ENCODE measurements around the gene MAP7.

The MAP7 gene

GRCh38 chr6:136466777-136467176 is 83.4 kb downstream of the MAP7 start:
- TF ChIP-seq, protein P1, sequence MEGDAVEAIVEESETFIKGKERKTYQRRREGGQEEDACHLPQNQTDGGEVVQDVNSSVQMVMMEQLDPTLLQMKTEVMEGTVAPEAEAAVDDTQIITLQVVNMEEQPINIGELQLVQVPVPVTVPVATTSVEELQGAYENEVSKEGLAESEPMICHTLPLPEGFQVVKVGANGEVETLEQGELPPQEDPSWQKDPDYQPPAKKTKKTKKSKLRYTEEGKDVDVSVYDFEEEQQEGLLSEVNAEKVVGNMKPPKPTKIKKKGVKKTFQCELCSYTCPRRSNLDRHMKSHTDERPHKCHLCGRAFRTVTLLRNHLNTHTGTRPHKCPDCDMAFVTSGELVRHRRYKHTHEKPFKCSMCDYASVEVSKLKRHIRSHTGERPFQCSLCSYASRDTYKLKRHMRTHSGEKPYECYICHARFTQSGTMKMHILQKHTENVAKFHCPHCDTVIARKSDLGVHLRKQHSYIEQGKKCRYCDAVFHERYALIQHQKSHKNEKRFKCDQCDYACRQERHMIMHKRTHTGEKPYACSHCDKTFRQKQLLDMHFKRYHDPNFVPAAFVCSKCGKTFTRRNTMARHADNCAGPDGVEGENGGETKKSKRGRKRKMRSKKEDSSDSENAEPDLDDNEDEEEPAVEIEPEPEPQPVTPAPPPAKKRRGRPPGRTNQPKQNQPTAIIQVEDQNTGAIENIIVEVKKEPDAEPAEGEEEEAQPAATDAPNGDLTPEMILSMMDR (IDR thresholded peaks at IDR 0.05; ENCODE audit: insufficient read depth, low read depth, low read length, missing control alignments): no peak
- DNase-seq (ENCODE audit: low read depth): no peak
- H3K4me3 ChIP-seq (ENCODE audit: low read length): no peak overlapping the region

DNA sequence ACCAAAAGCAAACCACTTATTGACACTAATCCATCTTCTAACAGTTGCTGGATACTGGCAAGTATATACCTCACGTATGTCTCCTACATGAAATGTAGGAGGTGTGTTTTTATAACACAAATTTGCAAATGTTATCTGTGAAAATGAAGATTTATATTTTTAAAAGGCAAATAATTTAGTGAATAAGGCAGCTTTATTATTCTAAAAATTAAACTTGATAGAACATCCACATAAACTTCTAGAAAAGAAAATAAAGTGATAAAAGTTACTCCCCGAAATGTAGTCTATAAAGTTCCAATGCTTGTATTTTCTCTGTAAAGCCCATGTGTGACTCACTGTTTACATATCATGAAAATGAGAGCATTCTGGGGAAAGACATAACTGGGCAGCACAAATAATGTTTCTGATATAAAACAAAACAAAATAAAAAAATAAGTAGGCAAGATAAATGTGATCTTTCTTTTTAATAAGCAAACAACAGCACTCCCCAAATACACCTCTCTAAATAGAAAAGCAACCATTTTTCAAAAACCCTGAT is 84.4 kb downstream of the MAP7 start:
- TF ChIP-seq, protein P1 (IDR thresholded peaks at IDR 0.05; ENCODE audit: insufficient read depth, low read depth, low read length, missing control alignments): no peak
- DNase-seq (ENCODE audit: low read depth): no peak

DNA sequence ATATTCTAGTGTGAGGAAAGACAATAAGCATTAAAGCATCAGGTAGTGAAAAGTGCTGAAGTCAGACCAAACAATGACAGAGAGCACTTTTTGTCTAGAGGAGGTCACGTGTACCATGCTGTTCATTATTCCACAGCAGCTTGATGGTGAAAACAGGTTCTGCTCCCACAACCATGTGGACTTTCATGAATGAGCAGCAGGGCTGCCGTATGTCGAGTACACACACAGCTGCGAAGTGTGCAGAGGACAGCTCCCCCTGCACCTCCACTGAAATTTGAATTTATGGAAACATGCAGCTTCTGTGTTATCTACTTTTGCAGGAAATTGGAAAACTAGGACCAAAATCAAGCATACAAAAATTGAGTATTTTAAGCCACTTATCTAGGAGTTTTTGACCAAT is 85.3 kb downstream of the MAP7 start:
- no peak overlapping the region for H3K4me3 ChIP-seq (ENCODE audit: low read length)
- TF ChIP-seq, protein P1 (IDR thresholded peaks at IDR 0.05; ENCODE audit: insufficient read depth, low read depth, low read length, missing control alignments): no peak
- DNase-seq (ENCODE audit: low read depth): no peak

More for the DNA sequence above, 84.4 kb downstream of the MAP7 start:
- H3K4me3 ChIP-seq (ENCODE audit: low read length): no peak overlapping the region

- TF ChIP-seq, protein P1 (IDR thresholded peaks at IDR 0.05; ENCODE audit: insufficient read depth, low read depth, low read length, missing control alignments): no peak
- no peak for DNase-seq (ENCODE audit: low read depth)
These were observed 86.1 kb downstream of the MAP7 start for GRCh38 chr6:136464148-136464547.

GRCh38 chr6:136463743-136464142 is 86.5 kb downstream of the MAP7 start:
- DNase-seq (ENCODE audit: low read depth): no peak
- TF ChIP-seq, protein P1 (IDR thresholded peaks at IDR 0.05; ENCODE audit: insufficient read depth, low read depth, low read length, missing control alignments): no peak
- H3K4me3 ChIP-seq (ENCODE audit: low read length): no peak overlapping the region

More at GRCh38 chr6:136464148-136464547, 86.1 kb downstream of the MAP7 start:
- H3K4me3 ChIP-seq (ENCODE audit: low read length): no peak overlapping the region

- peak; percentile 7 for DNase-seq (ENCODE audit: low read depth)
- H3K4me3 ChIP-seq (ENCODE audit: low read length): no peak overlapping the region
- TF ChIP-seq, protein P1 (IDR thresholded peaks at IDR 0.05; ENCODE audit: insufficient read depth, low read depth, low read length, missing control alignments): no peak
These were observed 103.5 kb downstream of the MAP7 start for GRCh38 chr6:136446579-136447187.

DNA sequence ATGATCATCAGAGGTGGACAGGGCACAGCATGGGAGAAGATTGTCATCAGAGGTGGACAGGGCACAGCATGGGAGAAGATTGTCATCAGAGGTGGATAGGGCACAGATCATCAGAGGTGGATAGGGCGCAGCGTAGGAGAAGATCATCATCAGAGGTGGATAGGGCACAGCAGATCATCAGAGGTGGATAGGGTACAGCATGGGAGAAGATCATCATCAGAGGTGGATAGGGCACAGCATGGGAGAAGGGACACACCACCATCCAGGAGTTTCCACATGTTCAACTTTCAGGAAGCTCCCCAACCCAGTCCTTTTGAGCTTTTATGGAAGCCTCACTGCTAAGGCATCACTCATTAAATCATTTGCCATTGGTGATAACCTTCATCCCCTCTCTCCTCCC is 104.1 kb downstream of the MAP7 start:
- TF ChIP-seq, protein P1 (IDR thresholded peaks at IDR 0.05; ENCODE audit: insufficient read depth, low read depth, low read length, missing control alignments): no peak
- no peak overlapping the region for H3K4me3 ChIP-seq (ENCODE audit: low read length)
- DNase-seq (ENCODE audit: low read depth): no peak

All from epithelial cell of esophagus (primary cell).